Chondrocyte (in vitro differentiated cells): ENCODE data around the gene CPT1A. TPM values are rescaled to one million over a fixed set of nuclear protein-coding genes. Genes with fewer than 3 reads are reported as not detected.

Experiments
- DNase-seq: peaks from one replicate; pipeline ENCODE4 v3.0.0; 2021; ENCODE audit warnings: mixed read lengths, low spot score
- H3K27ac Mint-ChIP-seq: one replicate; pipeline ENCODE4 v1.8.0; 2021; ENCODE audit warnings: mild to moderate bottlenecking, moderate library complexity, mixed read lengths; ENCODE audit not compliant: unreplicated experiment
- H3K27me3 Mint-ChIP-seq: 2 replicates; pipeline ENCODE4 v1.8.0; 2021; ENCODE audit warnings: low read depth, mixed read lengths
- H3K36me3 Mint-ChIP-seq: 2 replicates; pipeline ENCODE4 v1.8.0; 2021; ENCODE audit warnings: low read depth, mixed read lengths
- H3K4me1 Mint-ChIP-seq: 2 replicates; pipeline ENCODE4 v1.8.0; 2021; ENCODE audit warnings: low read depth, mild to moderate bottlenecking, mixed read lengths
- H3K4me3 Mint-ChIP-seq: one replicate; pipeline ENCODE4 v1.8.0; 2021; ENCODE audit warnings: mild to moderate bottlenecking, moderate library complexity, mixed read lengths; ENCODE audit not compliant: unreplicated experiment
- H3K9me3 Mint-ChIP-seq: 2 replicates; pipeline ENCODE4 v1.8.0; 2021; ENCODE audit warnings: low read depth, mixed read lengths
- total RNA-seq: library from RNA; stranded (reverse); gene quantifications from 3 replicates; pipeline ENCODE4 v1.2.1, GENCODE V29; 2021
- TF ChIP-seq, protein P1 (sequence below): fragments of 200-600 bp; sonication (generic); IDR thresholded peaks from 2 replicates; pipeline ENCODE4 v1.5.0; 2021; ENCODE audit warnings: antibody characterized with exemption, mild to moderate bottlenecking, moderate library complexity

CPT1A gene
- total RNA-seq, 1 donor from 2014 or later, result 58.8 TPM

DNA sequence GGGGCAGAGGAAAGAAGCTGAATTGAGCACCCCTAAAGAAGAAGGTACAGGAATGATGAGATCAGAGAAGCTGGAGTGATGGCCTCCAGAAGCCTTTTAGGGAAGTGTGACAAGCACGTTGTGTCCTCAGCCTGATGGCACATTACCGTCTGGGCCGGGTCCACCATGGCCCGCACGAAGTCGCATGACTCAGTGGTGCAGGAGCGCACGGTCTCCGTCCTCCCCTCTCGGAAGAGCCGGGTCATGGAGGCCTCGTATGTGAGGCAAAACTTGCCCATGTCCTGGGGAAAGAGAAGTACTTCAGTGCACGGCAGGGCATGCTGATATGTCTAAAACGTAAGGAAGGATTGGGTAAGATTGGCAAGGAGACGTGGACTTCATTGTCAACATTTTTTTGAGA, 79.2 kb downstream of the CPT1A start:
- Mint-ChIP-seq H3K4me1 (peaks cover 12% of the 10 kb centered on the region), H3K36me3 (peaks cover 45% of the 10 kb centered on the region), H3K27ac (no peak overlapping the region), H3K4me3 (no peak overlapping the region), H3K27me3 (no peaks in the 10 kb centered on the region), H3K9me3 (no peaks in the 10 kb centered on the region)
- no peak for DNase-seq
- TF ChIP-seq, protein P1, sequence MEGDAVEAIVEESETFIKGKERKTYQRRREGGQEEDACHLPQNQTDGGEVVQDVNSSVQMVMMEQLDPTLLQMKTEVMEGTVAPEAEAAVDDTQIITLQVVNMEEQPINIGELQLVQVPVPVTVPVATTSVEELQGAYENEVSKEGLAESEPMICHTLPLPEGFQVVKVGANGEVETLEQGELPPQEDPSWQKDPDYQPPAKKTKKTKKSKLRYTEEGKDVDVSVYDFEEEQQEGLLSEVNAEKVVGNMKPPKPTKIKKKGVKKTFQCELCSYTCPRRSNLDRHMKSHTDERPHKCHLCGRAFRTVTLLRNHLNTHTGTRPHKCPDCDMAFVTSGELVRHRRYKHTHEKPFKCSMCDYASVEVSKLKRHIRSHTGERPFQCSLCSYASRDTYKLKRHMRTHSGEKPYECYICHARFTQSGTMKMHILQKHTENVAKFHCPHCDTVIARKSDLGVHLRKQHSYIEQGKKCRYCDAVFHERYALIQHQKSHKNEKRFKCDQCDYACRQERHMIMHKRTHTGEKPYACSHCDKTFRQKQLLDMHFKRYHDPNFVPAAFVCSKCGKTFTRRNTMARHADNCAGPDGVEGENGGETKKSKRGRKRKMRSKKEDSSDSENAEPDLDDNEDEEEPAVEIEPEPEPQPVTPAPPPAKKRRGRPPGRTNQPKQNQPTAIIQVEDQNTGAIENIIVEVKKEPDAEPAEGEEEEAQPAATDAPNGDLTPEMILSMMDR, result no peak

DNA sequence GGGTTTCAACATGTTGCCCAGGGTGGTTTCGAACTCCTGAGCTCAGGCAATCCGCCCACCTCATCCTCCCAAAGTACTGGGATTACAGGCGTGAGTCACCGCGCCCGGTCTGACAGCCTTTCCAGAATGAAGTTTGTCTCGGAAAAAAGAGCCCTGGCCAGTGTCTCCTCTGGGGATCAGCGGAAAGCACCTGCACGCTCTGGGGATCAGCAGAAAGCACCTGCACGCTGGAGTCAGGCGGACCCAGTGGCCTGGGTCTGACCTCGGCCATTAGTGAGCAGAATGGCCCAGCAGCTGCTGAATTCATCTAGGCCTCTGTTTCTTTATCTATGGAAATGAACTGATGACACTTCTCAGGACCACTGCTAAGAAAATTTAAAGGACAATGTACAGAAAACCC, 79.9 kb downstream of the CPT1A start:
- Mint-ChIP-seq H3K36me3 (peaks cover 48% of the 10 kb centered on the region), H3K4me3 (no peak overlapping the region), H3K4me1 (peaks cover 12% of the 10 kb centered on the region), H3K27me3 (no peaks in the 10 kb centered on the region), H3K27ac (no peak overlapping the region), H3K9me3 (no peaks in the 10 kb centered on the region)
- TF ChIP-seq, protein P1, result no peak
- DNase-seq, result no peak

DNA sequence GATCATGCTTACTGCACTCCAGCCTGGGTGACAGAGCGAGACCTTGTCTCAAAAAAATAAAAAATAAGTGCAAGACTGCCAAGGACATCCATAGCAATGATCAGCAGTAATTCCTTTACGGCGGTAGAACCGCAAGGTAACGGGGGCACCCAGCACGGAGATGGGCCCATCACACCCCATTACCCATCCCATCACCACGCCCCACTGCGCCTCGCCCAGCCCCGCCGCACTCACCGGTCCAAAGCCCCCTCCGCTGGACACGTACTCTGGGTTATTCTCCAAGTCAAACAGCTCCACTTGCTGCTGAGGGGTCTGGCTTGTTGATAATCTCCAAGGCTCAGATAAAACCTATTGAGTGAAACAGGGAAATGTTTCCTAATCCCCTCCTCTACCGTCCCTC, 81.7 kb downstream of the CPT1A start:
- Mint-ChIP-seq H3K9me3 (no peaks in the 10 kb centered on the region), H3K4me1 (peaks cover 12% of the 10 kb centered on the region), H3K36me3 (peaks cover 52% of the 10 kb centered on the region), H3K27ac (no peak overlapping the region), H3K27me3 (no peaks in the 10 kb centered on the region), H3K4me3 (no peak overlapping the region)
- TF ChIP-seq, protein P1, result no peak
- no peak for DNase-seq

DNA sequence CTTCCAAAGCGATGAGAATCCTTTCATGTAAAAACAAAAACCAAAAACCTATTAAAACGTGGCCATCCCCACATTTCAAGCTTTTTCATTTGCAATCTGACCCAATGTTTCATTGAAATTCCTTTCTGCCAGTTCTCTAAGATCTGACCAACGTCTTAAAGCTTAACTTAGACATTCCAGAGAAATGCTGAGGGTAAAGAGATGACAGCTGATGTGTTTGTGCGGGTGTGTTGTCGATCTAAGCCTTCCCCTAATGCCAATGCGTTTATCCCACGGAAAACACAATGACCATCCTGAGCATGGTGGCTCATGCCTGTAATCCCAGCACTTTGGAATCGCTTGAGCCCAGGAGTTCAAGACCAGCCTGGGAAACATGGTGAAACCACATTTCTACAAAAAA, 84.0 kb downstream of the CPT1A start:
- no peak overlapping the region for H3K27ac Mint-ChIP-seq
- H3K27me3 Mint-ChIP-seq, result no peaks in the 10 kb centered on the region
- H3K4me3 Mint-ChIP-seq, result no peak overlapping the region
- H3K9me3 Mint-ChIP-seq, result no peaks in the 10 kb centered on the region
- peaks cover 54% of the 10 kb centered on the region for H3K36me3 Mint-ChIP-seq
- TF ChIP-seq, protein P1, result no peak
- no peak for DNase-seq
- H3K4me1 Mint-ChIP-seq, result no peaks in the 10 kb centered on the region

DNA sequence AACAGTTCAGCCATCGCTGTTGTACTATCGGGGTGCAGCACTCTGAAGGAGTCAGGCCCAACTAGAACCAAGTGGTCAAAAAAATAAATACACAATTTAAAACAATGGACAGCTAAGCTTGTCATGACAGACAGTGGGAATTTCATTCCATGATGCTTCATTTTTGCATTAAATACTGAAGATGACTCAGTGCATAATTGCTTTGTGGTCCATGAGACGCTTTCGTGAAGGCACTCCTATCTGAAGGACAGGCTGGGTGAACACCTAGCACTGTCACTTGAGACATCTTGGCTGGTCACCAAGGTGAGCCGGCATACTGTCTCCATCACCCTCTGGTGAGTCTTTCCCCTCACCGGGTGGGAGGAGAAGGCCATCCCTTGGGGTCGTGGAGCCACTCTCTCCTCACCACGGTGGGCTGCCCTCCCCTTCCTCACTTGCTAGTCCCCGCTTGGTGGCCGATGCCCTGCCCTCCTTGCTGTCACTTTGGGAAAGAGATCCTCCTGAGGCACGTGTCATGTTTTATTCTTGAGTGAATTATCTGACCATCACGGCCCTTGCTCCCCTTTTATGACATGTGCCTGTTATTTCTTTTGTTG, 85.4 kb downstream of the CPT1A start:
- H3K27me3 Mint-ChIP-seq, result no peaks in the 10 kb centered on the region

More for the DNA sequence above, 85.4 kb downstream of the CPT1A start:
- Mint-ChIP-seq H3K9me3 (no peaks in the 10 kb centered on the region), H3K4me3 (no peak overlapping the region), H3K36me3 (peaks cover 41% of the 10 kb centered on the region), H3K4me1 (peaks cover 8% of the 10 kb centered on the region), H3K27ac (no peak overlapping the region)
- no peak for DNase-seq
- TF ChIP-seq, protein P1, result no peak
